Measurements from ENCODE around the gene ASB2. TPM values are rescaled to one million over a fixed set of nuclear protein-coding genes. Genes with fewer than 3 reads are reported as not detected.

ASB2 gene
- total and polyA plus RNA-seq, 2 of the 13 experiments (the other 11 are each of a cell fraction or from before 2014, with no cell fraction given) = 0.82 to 4.1 TPM

GRCh38 chr14:93939304-93940229 is 36.8 kb downstream of the ASB2 start (continued):
- TF ChIP-seq ZHX1 (CRISPR knock-in tag; IDR thresholded peaks at IDR 0.05; ENCODE audit: low read depth) = peak; percentile 79; the same call in 1 of the 2 replicates
- TF ChIP-seq SNAPC5 (CRISPR knock-in tag; IDR thresholded peaks at IDR 0.05; ENCODE audit: borderline replicate concordance) = no peak
- no peak for TF ChIP-seq ASH2L (IDR thresholded peaks at IDR 0.05; ENCODE audit: insufficient read length, low read depth, low read length)
- TF ChIP-seq ZNF501 (CRISPR knock-in tag; IDR thresholded peaks at IDR 0.05) = 0 out of 2 replicates have a peak, but pooled peaks have one; percentile 50
- no peak for TF ChIP-seq ZBTB40 (IDR thresholded peaks at IDR 0.05)
- TF ChIP-seq ZBTB40 (CRISPR knock-in tag; IDR thresholded peaks at IDR 0.05) = no peak
- TF ChIP-seq ERF (CRISPR knock-in tag; IDR thresholded peaks at IDR 0.05) = peak; percentile 33; the same call in 1 of the 2 replicates
- no peak for TF ChIP-seq HNF4A (CRISPR knock-in tag; IDR thresholded peaks at IDR 0.05)
- 0 out of 2 replicates have a peak, but pooled peaks have one; percentile 21 for TF ChIP-seq ZNF777 (CRISPR knock-in tag; IDR thresholded peaks at IDR 0.05)
- TF ChIP-seq ZNF816 (CRISPR knock-in tag; IDR thresholded peaks at IDR 0.05; ENCODE audit: borderline replicate concordance) = no peak
